Brain microvascular endothelial cell (primary cell): ENCODE measurements around the gene ATMIN.

Experiments
- DNase-seq: peaks from one replicate; pipeline ENCODE4 v3.0.0-alpha.2; 2020
- H3K27ac ChIP-seq: fragments of 250-450 bp; sonication (Bioruptor Pico); 2 replicates; pipeline ENCODE4 v1.5.1; 2020; ENCODE audit warnings: mild to moderate bottlenecking, moderate library complexity
- H3K27me3 ChIP-seq: fragments of 250-450 bp; sonication (Bioruptor Pico); replicated peaks from 2 replicates; pipeline ENCODE4 v1.5.1; 2020; ENCODE audit warnings: mild to moderate bottlenecking
- H3K36me3 ChIP-seq: fragments of 250-450 bp; sonication (Bioruptor Pico); replicated peaks from 2 replicates; pipeline ENCODE4 v1.5.1; 2020; ENCODE audit warnings: mild to moderate bottlenecking
- H3K4me3 ChIP-seq: 2 replicates; pipeline ENCODE4 v1.5.1; 2011; ENCODE audit warnings: low read depth, mild to moderate bottlenecking, control low read depth, low read length, moderate library complexity
- in situ Hi-C: cut with HindIII; loops from 2 replicates; pipeline ENCODE4 v1.10.0; 2017; ENCODE audit warnings: low sequenced_read_pairs, low pct_ligation_motif_present
- TF ChIP-seq, protein P1 (sequence below): IDR thresholded peaks from 2 replicates; pipeline ENCODE4 v1.5.1; 2011; ENCODE audit warnings: low read depth, mild to moderate bottlenecking, moderate library complexity, low read length, control low read depth, inconsistent platforms; ENCODE audit errors: missing control alignments

ATMIN gene

DNA sequence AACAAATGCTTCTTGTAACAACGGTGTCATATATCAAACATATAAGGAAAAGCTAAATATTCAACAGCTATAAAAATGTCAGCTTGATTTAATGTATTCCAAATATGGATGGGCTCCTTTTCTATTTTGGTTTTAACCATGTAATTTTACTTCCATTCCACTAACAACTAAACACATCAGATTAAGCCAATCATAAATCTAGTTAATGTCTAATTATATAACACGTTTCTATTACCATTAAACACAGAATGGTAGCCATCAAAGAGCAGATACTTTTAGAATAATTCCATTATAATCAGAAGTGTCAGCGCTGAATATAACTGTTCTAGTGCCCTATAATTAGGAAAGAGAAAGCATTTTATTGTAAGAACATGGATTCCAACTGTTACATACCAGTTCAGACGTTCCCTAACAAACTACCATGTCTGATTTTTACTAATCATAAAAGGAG lies 38.9 kb upstream of the ATMIN start:
- Histone ChIP-seq H3K27me3 (no peaks in the 10 kb centered on the region), H3K27ac (peak overlapping the region; percentile 26), H3K4me3 (no peak overlapping the region), H3K36me3 (no peaks in the 10 kb centered on the region)
- DNase-seq = no peak
- in situ Hi-C loops = no loop called here
- TF ChIP-seq, protein P1, sequence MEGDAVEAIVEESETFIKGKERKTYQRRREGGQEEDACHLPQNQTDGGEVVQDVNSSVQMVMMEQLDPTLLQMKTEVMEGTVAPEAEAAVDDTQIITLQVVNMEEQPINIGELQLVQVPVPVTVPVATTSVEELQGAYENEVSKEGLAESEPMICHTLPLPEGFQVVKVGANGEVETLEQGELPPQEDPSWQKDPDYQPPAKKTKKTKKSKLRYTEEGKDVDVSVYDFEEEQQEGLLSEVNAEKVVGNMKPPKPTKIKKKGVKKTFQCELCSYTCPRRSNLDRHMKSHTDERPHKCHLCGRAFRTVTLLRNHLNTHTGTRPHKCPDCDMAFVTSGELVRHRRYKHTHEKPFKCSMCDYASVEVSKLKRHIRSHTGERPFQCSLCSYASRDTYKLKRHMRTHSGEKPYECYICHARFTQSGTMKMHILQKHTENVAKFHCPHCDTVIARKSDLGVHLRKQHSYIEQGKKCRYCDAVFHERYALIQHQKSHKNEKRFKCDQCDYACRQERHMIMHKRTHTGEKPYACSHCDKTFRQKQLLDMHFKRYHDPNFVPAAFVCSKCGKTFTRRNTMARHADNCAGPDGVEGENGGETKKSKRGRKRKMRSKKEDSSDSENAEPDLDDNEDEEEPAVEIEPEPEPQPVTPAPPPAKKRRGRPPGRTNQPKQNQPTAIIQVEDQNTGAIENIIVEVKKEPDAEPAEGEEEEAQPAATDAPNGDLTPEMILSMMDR = no peak

DNA sequence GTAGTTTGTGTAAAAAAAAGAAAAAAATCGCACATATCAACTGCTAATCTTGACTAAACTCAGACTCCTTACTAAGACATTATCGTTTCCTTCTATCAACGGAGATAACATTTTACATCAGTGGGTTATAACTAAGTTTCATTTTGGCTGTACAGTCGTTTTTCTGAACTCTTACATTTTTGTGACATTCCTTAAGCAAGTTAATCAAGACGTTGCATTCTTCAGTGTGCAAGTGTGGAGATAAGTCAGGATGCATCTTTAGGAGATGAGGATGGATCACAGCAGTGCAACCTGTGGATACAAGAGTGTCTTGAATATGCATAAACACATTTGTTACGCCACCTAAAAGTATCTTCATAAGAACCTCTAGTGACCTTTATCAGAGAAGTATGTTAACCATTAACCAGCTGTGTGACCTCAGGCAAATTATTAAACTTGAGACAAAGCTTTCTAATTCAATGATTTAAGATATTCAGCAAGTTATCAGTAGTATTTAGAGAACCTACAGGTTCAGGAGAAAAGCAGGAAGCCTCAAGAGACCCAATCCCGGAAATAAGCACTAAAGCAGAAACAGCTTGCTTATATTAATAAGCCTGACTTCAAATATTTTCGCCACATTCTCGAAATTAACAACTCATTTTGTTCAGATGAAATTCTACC lies 38.4 kb upstream of the ATMIN start:
- in situ Hi-C loops = no loop called here
- TF ChIP-seq, protein P1 = no peak
- no peak for DNase-seq
- H3K36me3 ChIP-seq = no peaks in the 10 kb centered on the region
- H3K27me3 ChIP-seq = no peaks in the 10 kb centered on the region
- H3K4me3 ChIP-seq = no peak overlapping the region
- peak overlapping the region; percentile 26 for H3K27ac ChIP-seq

DNA sequence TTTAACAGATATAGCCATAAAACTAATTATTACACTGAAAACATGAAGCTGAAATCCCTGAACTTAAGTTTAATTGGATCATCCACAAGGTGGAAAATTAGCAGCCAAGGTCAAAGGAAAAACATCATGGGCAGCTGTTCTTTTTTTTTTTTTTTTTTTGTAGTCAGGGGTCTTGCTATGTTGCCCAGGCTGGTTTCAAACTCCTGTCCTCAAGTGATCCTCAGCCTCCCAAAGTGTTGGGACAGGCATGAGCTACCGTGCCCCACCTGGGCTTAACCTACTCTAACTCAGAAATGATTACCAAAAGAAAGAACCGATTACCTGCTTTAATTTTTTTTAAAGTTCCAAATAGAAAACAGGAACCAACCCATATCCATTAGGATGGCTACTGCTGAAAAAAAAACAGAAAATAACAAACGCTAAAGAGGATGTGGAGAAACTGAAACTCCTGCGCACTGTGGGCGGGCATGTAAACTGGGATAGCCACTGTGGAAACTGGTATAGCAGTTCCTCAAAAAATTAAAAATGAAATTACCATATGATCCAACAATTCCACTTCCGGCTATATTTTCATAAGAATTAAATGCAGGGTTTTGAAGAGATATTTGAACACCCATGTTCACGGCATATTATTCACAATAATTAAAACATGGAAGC lies 37.5 kb upstream of the ATMIN start:
- TF ChIP-seq, protein P1 = no peak
- Histone ChIP-seq H3K36me3 (no peaks in the 10 kb centered on the region), H3K27me3 (no peaks in the 10 kb centered on the region), H3K4me3 (no peak overlapping the region), H3K27ac (no peak overlapping the region)
- in situ Hi-C loops = no loop called here
- DNase-seq = no peak

DNA sequence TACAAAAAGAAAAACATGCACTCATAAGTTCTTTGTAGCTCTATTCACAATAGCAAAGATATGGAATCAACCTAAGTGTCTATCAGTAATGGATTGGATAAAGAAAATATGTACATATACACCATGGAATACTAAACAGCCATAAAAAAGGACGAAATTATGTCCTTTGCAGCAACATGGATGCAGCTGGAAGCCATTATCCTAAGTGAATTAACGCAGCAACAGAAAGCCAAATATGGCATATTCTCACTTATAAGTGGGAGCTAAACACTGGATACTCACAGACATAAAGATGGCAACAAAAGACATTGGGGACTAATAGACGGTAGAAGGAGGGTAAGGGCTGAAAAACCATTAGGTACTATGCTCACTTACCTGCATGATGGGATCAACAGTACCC lies 34.8 kb upstream of the ATMIN start:
- Histone ChIP-seq H3K27ac (no peak overlapping the region), H3K4me3 (no peak overlapping the region), H3K27me3 (no peaks in the 10 kb centered on the region), H3K36me3 (no peaks in the 10 kb centered on the region)
- DNase-seq = no peak
- in situ Hi-C loops = no loop called here
- TF ChIP-seq, protein P1 = no peak

DNA sequence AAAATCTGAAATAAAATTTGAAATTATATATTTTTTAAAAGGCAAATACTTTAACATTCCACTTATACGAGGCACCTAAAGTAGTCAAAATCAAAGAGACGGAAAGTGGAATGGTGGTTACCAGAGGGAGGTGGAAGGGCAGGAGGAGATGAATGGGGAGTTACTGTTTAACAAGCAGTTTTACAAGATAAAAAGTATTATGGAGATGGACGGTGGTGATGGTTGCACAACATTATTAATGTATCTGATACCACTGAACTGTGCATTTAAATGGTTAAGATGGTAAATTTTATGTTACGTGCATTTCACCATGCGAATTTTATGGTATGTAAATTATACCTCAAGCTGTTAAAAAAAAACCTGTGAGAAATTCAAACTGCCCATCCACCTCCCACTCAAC lies 34.3 kb upstream of the ATMIN start:
- DNase-seq = no peak
- H3K4me3 ChIP-seq = no peak overlapping the region
- no peak overlapping the region for H3K27ac ChIP-seq
- H3K36me3 ChIP-seq = no peaks in the 10 kb centered on the region
- in situ Hi-C loops = no loop called here
- TF ChIP-seq, protein P1 = no peak
- H3K27me3 ChIP-seq = no peaks in the 10 kb centered on the region
